Measurements from ENCODE around the gene CYRIA. TPM values are rescaled to one million over a fixed set of nuclear protein-coding genes. Genes with fewer than 3 reads are reported as not detected.

The CYRIA gene
- total RNA-seq, 4 donors from 2014 or later: 0.42 to 5.1 (median 1.8) TPM

DNA sequence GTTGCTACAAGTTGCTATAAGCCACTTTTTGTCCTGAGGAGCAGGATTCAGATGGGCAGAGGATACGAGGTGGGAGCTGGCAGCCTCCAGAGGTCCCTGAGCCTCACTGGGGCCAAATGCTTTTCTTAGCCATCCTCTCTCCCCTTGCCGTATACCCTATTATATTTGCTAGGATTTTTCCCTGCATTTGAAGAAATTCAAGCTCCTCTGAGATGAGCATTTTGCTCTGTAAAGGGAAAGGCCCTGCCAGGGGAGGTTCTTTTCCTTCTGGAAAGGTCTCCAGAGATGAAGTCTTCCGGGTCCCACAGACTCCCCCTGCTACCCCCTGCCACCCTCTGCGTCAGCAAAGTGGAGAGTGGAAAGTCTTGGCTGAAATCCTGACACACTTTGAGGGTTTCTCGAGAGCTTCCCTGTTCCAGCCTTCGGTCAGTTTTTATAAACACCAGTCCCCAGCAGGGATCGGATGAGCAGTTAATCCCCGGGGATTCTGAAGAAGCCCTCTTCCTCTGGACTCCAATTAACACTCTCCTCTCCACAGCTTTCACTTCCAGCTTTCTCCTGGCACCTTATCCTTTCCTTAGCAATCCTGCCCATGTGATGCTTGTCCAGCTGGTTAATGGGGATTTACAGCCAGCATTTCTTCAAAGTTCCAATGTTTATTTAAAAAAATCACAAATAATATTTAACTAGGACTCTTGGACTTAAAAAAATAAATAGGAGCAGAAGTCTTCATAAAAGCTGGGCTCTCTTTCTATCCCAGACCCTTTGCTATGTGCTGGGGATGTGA, 13.1 kb downstream of the CYRIA start:
- intact Hi-C loops (cut with DNase I): no loop called here
- H3K27ac ChIP-seq: peak overlapping the region; percentile 43 to 76 (median 74)
- H3K36me3 ChIP-seq: no peaks in the 10 kb centered on the region
- no peaks in the 10 kb centered on the region for H3K9me3 ChIP-seq
- H3K27me3 ChIP-seq: no peaks in the 10 kb centered on the region
- peaks cover 29 to 74% (median 37%) of the 10 kb centered on the region in 3 donors for H3K4me1 ChIP-seq
- TF ChIP-seq POLR2A (IDR thresholded peaks at IDR 0.05): no peak
- TF ChIP-seq, protein P1, sequence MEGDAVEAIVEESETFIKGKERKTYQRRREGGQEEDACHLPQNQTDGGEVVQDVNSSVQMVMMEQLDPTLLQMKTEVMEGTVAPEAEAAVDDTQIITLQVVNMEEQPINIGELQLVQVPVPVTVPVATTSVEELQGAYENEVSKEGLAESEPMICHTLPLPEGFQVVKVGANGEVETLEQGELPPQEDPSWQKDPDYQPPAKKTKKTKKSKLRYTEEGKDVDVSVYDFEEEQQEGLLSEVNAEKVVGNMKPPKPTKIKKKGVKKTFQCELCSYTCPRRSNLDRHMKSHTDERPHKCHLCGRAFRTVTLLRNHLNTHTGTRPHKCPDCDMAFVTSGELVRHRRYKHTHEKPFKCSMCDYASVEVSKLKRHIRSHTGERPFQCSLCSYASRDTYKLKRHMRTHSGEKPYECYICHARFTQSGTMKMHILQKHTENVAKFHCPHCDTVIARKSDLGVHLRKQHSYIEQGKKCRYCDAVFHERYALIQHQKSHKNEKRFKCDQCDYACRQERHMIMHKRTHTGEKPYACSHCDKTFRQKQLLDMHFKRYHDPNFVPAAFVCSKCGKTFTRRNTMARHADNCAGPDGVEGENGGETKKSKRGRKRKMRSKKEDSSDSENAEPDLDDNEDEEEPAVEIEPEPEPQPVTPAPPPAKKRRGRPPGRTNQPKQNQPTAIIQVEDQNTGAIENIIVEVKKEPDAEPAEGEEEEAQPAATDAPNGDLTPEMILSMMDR (IDR thresholded peaks at IDR 0.05): no peak
- WGBS, 2 donors: 47 to 58% methylated on average over 8 of the region's 8 CpGs
- H3K4me3 ChIP-seq: no peak overlapping the region
- DNase-seq: no peak

DNA sequence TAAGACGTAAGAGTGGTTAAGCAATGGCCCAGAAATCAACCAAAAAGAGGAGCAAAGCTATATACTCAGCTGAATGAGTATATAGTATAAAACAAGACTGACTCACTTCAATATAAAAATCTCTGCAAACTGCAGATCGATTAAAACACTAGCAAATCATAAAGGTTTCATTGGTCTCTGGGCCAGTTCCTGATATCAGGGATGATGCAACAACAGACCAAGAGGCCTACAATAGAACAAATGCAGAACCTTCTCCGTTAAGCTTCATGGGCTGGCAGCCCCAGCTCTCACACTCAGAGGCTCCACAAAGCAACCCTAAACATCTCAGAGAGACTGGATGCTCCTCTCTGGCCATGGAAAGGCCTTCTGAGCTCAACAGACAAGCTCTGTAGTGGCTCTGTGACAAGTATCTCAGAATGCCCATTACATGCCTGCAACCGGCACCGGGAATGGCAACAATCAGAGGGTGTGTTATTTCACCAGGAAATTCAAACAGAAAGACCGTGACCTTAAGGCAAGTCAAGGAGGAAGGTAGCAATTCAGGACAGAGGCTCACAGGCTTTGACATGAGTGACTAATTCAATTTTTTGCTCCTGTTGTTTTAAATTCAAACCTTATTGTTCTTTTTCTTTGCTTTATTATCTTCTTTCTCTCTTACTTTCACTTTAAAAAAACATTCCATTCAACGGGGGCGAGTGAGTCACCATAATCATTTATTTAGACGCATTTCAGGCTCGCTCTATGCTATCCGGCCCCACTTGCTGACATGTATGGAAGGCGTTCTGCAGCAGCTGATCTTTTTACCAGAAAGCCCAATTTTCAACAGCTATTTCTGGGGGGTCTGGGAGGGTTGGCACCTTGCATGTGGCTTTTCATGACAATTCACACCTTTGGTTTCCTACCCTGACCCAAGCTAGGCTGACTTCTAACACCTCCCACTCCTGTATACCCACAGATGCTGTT, 15.1 kb downstream of the CYRIA start:
- intact Hi-C loops (cut with DNase I): no loop called here

DNA sequence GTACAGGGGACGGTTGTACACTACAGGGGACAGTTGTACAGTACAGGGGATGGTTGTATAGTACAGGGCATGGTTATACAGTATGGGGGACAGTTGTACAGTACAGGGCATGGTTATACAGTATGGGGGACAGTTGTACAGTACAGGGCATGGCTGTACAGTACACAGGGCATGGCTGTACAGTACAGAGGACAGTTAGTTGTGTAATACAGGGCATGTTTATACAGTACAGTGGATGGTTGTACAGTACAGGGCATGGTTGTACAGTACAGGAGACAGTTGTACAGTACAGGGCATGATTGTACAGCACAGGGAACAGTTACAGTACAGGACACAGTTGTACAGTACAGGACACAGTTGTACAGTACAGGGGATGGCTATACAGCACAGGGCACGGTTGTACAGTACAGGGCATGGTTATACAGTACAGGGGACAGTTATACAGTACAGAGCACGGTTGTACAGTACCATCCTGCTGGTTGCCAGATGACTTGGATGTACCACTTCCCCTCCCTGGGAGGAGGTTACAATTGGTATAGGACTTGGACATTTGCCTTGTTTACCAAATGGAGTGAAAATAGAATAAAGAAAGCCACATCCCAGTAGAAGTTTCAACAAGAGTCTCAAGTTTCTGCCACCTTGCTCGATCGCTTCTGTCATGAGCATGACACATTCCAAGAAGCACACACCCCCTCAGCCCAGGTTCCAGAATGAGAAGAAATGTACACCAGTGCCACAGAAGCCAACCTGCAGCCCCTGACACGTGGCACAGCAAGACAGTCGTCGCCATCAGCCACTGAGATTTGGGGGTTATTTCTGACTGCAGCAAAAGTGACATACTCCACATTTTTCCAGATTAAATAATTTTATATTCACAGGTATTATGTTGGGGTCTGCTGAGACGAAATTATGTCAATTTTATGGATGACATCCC, 16.0 kb downstream of the CYRIA start:
- peaks cover 29 to 55% (median 34%) of the 10 kb centered on the region in 3 donors for H3K4me1 ChIP-seq
- intact Hi-C loops (cut with DNase I): no loop called here
- TF ChIP-seq POLR2A (IDR thresholded peaks at IDR 0.05): no peak
- TF ChIP-seq, protein P1 (IDR thresholded peaks at IDR 0.05): no peak
- DNase-seq: no peak
- H3K9me3 ChIP-seq: no peaks in the 10 kb centered on the region
- no peak overlapping the region for H3K4me3 ChIP-seq
- WGBS, 2 donors: 69 to 81% methylated on average over 9 of the region's 9 CpGs
- no peaks in the 10 kb centered on the region for H3K27me3 ChIP-seq
- no peaks in the 10 kb centered on the region for H3K36me3 ChIP-seq
- peak overlapping the region in 3 of 4 donors; percentile 1 to 74 (median 66) for H3K27ac ChIP-seq

More for the DNA sequence above, 15.1 kb downstream of the CYRIA start:
- Histone ChIP-seq H3K4me1 (peaks cover 29 to 60% (median 34%) of the 10 kb centered on the region in 3 donors), H3K9me3 (no peaks in the 10 kb centered on the region), H3K27ac (peak overlapping the region; percentile 22 to 74 (median 62)), H3K36me3 (no peaks in the 10 kb centered on the region), H3K27me3 (no peaks in the 10 kb centered on the region), H3K4me3 (peak overlapping the region in 3 of 4 donors; percentile 11 to 43 (median 23))
- DNase-seq: no peak
- TF ChIP-seq, protein P1 (IDR thresholded peaks at IDR 0.05): no peak
- no peak for TF ChIP-seq POLR2A (IDR thresholded peaks at IDR 0.05)
- 21 to 24% methylated on average over 12 of the region's 12 CpGs for WGBS, 2 donors

GRCh38 chr2:16647992-16648617, 17.5 kb downstream of the CYRIA start:
- intact Hi-C loops (cut with DNase I): no loop called here
- 87 to 92% methylated on average over 2 of the region's 2 CpGs for WGBS, 2 donors
- Histone ChIP-seq H3K27ac (no peak overlapping the region), H3K9me3 (no peaks in the 10 kb centered on the region), H3K27me3 (no peaks in the 10 kb centered on the region), H3K4me3 (no peak overlapping the region), H3K36me3 (no peaks in the 10 kb centered on the region), H3K4me1 (peaks cover 28 to 54% (median 31%) of the 10 kb centered on the region in 3 donors)
- no peak for DNase-seq
- no peak for TF ChIP-seq POLR2A (IDR thresholded peaks at IDR 0.05)
- TF ChIP-seq, protein P1 (IDR thresholded peaks at IDR 0.05): no peak
